ENCODE data around the gene GPD1L. TPM values are rescaled to one million over a fixed set of nuclear protein-coding genes. Genes with fewer than 3 reads are reported as not detected.

GPD1L gene
- total and polyA plus RNA-seq, 7 donors: 28.2 to 135 (median 101) TPM

- Histone ChIP-seq H3K4me1 (no peaks in the 10 kb centered on the region), H3K27ac (no peak overlapping the region), H3K9me3 (no peaks in the 10 kb centered on the region), H3K27me3 (ENCODE audit: insufficient read depth in 3 of 3, low read length in 2 of 3) (no peaks in the 10 kb centered on the region), H3K4me3 (no peak overlapping the region), H3K36me3 (ENCODE audit: insufficient read depth in 1 of 2, low read depth in 1 of 2) (no peaks in the 10 kb centered on the region)
- DNase-seq (no peak), ATAC-seq (peak; percentile 42 to 87 (median 80))
- TF ChIP-seq CTCF (IDR thresholded peaks at IDR 0.05): peak; percentile 57
- intact Hi-C loops (cut with DNase I): loop anchor here (2.0 to 10.0 kb wide), 2 partner anchors 163 to 167 kb away; no protein-coding TSS in a partner anchor
- 30 to 37% (median 32%) methylated on average over 5 of the region's 5 CpGs for WGBS, 3 donors
These were observed 71.3 kb downstream of the GPD1L start for GRCh38 chr3:32177702-32178198.

- H3K4me1 ChIP-seq: no peaks in the 10 kb centered on the region
- H3K9me3 ChIP-seq: no peaks in the 10 kb centered on the region
- H3K27me3 ChIP-seq (ENCODE audit: insufficient read depth in 3 of 3, low read length in 2 of 3): no peaks in the 10 kb centered on the region
- WGBS, 3 donors: 35 to 44% (median 39%) methylated on average over 7 of the region's 7 CpGs
- no peak overlapping the region for H3K27ac ChIP-seq
- no peaks in the 10 kb centered on the region for H3K36me3 ChIP-seq (ENCODE audit: insufficient read depth in 1 of 2, low read depth in 1 of 2)
- no peak overlapping the region for H3K4me3 ChIP-seq
- ATAC-seq: no peak
- intact Hi-C loops (cut with DNase I): no loop called here
- no peak for TF ChIP-seq CTCF (IDR thresholded peaks at IDR 0.05)
- DNase-seq: no peak
These were observed 73.8 kb downstream of the GPD1L start for GRCh38 chr3:32180141-32180784.

GRCh38 chr3:32181365-32181764, 74.9 kb downstream of the GPD1L start:
- no peak overlapping the region for H3K4me3 ChIP-seq
- WGBS, 3 donors: 86 to 88% (median 87%) methylated on average over 7 of the region's 7 CpGs
- ATAC-seq (no peak), DNase-seq (no peak)
- H3K27me3 ChIP-seq (ENCODE audit: insufficient read depth in 3 of 3, low read length in 2 of 3): no peaks in the 10 kb centered on the region
- H3K36me3 ChIP-seq (ENCODE audit: insufficient read depth in 1 of 2, low read depth in 1 of 2): no peaks in the 10 kb centered on the region
- no peaks in the 10 kb centered on the region for H3K9me3 ChIP-seq
- H3K27ac ChIP-seq: no peak overlapping the region
- H3K4me1 ChIP-seq: no peaks in the 10 kb centered on the region
- intact Hi-C loops (cut with DNase I): no loop called here
- no peak for TF ChIP-seq CTCF (IDR thresholded peaks at IDR 0.05)

GRCh38 chr3:32181796-32182195, 75.4 kb downstream of the GPD1L start:
- no peak for DNase-seq
- Histone ChIP-seq H3K4me1 (no peaks in the 10 kb centered on the region), H3K27ac (no peak overlapping the region), H3K36me3 (ENCODE audit: insufficient read depth in 1 of 2, low read depth in 1 of 2) (no peaks in the 10 kb centered on the region), H3K27me3 (ENCODE audit: insufficient read depth in 3 of 3, low read length in 2 of 3) (no peaks in the 10 kb centered on the region), H3K9me3 (no peaks in the 10 kb centered on the region), H3K4me3 (no peak overlapping the region)
- no peak for ATAC-seq
- intact Hi-C loops (cut with DNase I): no loop called here
- 77 to 85% (median 79%) methylated on average over 6 of the region's 6 CpGs for WGBS, 3 donors
- TF ChIP-seq CTCF (IDR thresholded peaks at IDR 0.05): no peak
